Neuronal stem cell (in vitro differentiated cells): ENCODE results near the gene BCL11B.

Experiments
- DNase-seq: peaks from one replicate; pipeline ENCODE4 v3.0.0-alpha.2; 2013; ENCODE audit warnings: low spot score
- H2AFZ ChIP-seq: one replicate; pipeline ENCODE4 v1.6.1; 2013; ENCODE audit warnings: mild to moderate bottlenecking, low read length, inconsistent platforms
- H2AK5ac ChIP-seq: 2 replicates; pipeline ENCODE4 v1.6.1; 2013; ENCODE audit warnings: low read depth, mild to moderate bottlenecking, inconsistent platforms, low read length, moderate library complexity, mixed read lengths
- H2BK120ac ChIP-seq: 2 replicates; pipeline ENCODE4 v1.6.1; 2013; ENCODE audit warnings: low read depth, mild to moderate bottlenecking, inconsistent platforms, low read length, moderate library complexity, mixed read lengths
- H2BK12ac ChIP-seq: one replicate; pipeline ENCODE4 v1.6.1; 2013; ENCODE audit warnings: low read length, inconsistent platforms
- H2BK15ac ChIP-seq: 2 replicates; pipeline ENCODE4 v1.6.1; 2013; ENCODE audit warnings: mild to moderate bottlenecking, low read length, inconsistent platforms, mixed read lengths
- H2BK5ac ChIP-seq: one replicate; pipeline ENCODE4 v1.6.1; 2013; ENCODE audit warnings: inconsistent platforms, mild to moderate bottlenecking, low read length, moderate library complexity
- H3K14ac ChIP-seq: one replicate; pipeline ENCODE4 v1.6.1; 2013; ENCODE audit warnings: low read length, inconsistent platforms
- H3K18ac ChIP-seq: 2 replicates; pipeline ENCODE4 v1.6.1; 2013; ENCODE audit warnings: low read length, inconsistent platforms
- H3K23ac ChIP-seq: 2 replicates; pipeline ENCODE4 v1.6.1; 2013; ENCODE audit warnings: low read depth, mild to moderate bottlenecking, mixed read lengths, low read length, inconsistent platforms; ENCODE audit not compliant: poor library complexity
- H3K27ac ChIP-seq: replicated peaks from 3 replicates; pipeline ENCODE4 v1.5.1; 2013; ENCODE audit warnings: low read length, inconsistent platforms
- H3K27me3 ChIP-seq, 3 experiments: 2 replicates each; pipeline ENCODE4 v1.6.1; 2013; ENCODE audit warnings: low read length in 3 of 3, mild to moderate bottlenecking in 2 of 3, inconsistent platforms in 1 of 3, low read depth in 1 of 3, mixed read lengths in 1 of 3, moderate library complexity in 1 of 3; ENCODE audit not compliant: control insufficient read depth in 3 of 3, insufficient read depth in 3 of 3
- H3K36me3 ChIP-seq, 2 donors: replicated peaks in 1 of 2; 2 replicates each; pipeline ENCODE4 v1.6.1; 2013; ENCODE audit warnings: low read length in 2 of 2; ENCODE audit not compliant: control insufficient read depth in 2 of 2, insufficient read depth in 2 of 2
- H3K4ac ChIP-seq: 2 replicates; pipeline ENCODE4 v1.6.1; 2013; ENCODE audit warnings: inconsistent platforms, mild to moderate bottlenecking, low read length, moderate library complexity
- H3K4me1 ChIP-seq, 2 donors: 1 replicate in 1 of 2; 2 replicates in 1 of 2; pipeline ENCODE4 v1.6.1; 2013; ENCODE audit warnings: low read length in 2 of 2, low read depth in 1 of 2; ENCODE audit not compliant: control insufficient read depth in 2 of 2, insufficient read depth in 1 of 2
- H3K4me2 ChIP-seq: one replicate; pipeline ENCODE4 v1.6.1; 2013; ENCODE audit warnings: mild to moderate bottlenecking, low read length, inconsistent platforms; ENCODE audit not compliant: insufficient read depth, poor library complexity, severe bottlenecking
- H3K4me3 ChIP-seq, 2 donors: 2 replicates each; pipeline ENCODE4 v1.5.1; 2013; ENCODE audit warnings: low read length in 2 of 2, mild to moderate bottlenecking in 2 of 2, inconsistent platforms in 1 of 2, moderate library complexity in 1 of 2
- H3K79me1 ChIP-seq: one replicate; pipeline ENCODE4 v1.6.1; 2013; ENCODE audit warnings: low read depth, mild to moderate bottlenecking, inconsistent platforms, low read length, moderate library complexity
- H3K9ac ChIP-seq: one replicate; pipeline ENCODE4 v1.6.1; 2013; ENCODE audit warnings: mild to moderate bottlenecking, low read depth, low read length, inconsistent platforms; ENCODE audit not compliant: poor library complexity
- H3K9me3 ChIP-seq, 2 donors: replicated peaks in 1 of 2; 2 replicates each; pipeline versions ENCODE3 to v1.6.1; 2013; ENCODE audit warnings: low read length in 2 of 2, mild to moderate bottlenecking in 2 of 2, inconsistent platforms in 1 of 2, low read depth in 1 of 2, mixed read lengths in 1 of 2, moderate library complexity in 1 of 2; ENCODE audit not compliant: control insufficient read depth in 2 of 2, insufficient read depth in 1 of 2
- H4K8ac ChIP-seq: one replicate; pipeline ENCODE4 v1.6.1; 2013; ENCODE audit warnings: low read depth, mild to moderate bottlenecking, inconsistent platforms, low read length, moderate library complexity
- H4K91ac ChIP-seq: one replicate; pipeline ENCODE4 v1.6.1; 2013; ENCODE audit warnings: low read length, low read depth, mild to moderate bottlenecking, inconsistent platforms; ENCODE audit not compliant: poor library complexity
- WGBS, 2 donors: extraction: QIAGEN DNeasy Blood & Tissue Kit; methylation state at CpG; one replicate each; pipeline ENCODE4 v1.1.7; 2013; ENCODE audit warnings: missing lambda C conversion rate in 2 of 2, mixed read lengths in 1 of 2; ENCODE audit not compliant: insufficient read length in 2 of 2, insufficient replicate concordance in 1 of 2; ENCODE audit errors: extremely low coverage in 2 of 2; 5-methylcytosine and 5-hydroxymethylcytosine counted together

Gene BCL11B

GRCh38 chr14:99212646-99213045 is 59.4 kb downstream of the BCL11B start:
- Histone ChIP-seq H4K91ac (no peak overlapping the region), H2BK5ac (no peak overlapping the region), H2BK15ac (no peak overlapping the region), H3K9me3 (peaks cover 0 to 2% of the 10 kb centered on the region in 2 donors), H3K14ac (no peak overlapping the region), H3K36me3 (peaks cover 0 to 1% of the 10 kb centered on the region in 2 donors), H3K9ac (no peak overlapping the region), H2BK12ac (no peak overlapping the region), H2BK120ac (no peak overlapping the region), H4K8ac (no peak overlapping the region), H3K79me1 (no peaks in the 10 kb centered on the region), H3K18ac (no peak overlapping the region), H3K27ac (no peak overlapping the region), H2AFZ (no peak overlapping the region), H3K4ac (no peak overlapping the region), H3K4me1 (no peaks in the 10 kb centered on the region), H3K27me3 (peaks cover 0 to 4% (median 0%) of the 10 kb centered on the region in 3 experiments), H3K4me2 (no peak overlapping the region), H3K4me3 (no peak overlapping the region), H2AK5ac (no peak overlapping the region), H3K23ac (no peak overlapping the region)
- no peak for DNase-seq
- no CpG with 5 or more reads among the region's 3 CpGs for WGBS, 2 donors

GRCh38 chr14:99212199-99212598 is 59.8 kb downstream of the BCL11B start:
- no CpG with 5 or more reads among the region's 7 CpGs for WGBS, 2 donors
- Histone ChIP-seq H2BK15ac (no peak overlapping the region), H2BK120ac (no peak overlapping the region), H3K23ac (no peak overlapping the region), H3K4me1 (no peaks in the 10 kb centered on the region), H3K4ac (no peak overlapping the region), H3K18ac (no peak overlapping the region), H3K9ac (no peak overlapping the region), H3K4me2 (no peak overlapping the region), H3K14ac (no peak overlapping the region), H3K27ac (no peak overlapping the region), H3K36me3 (peaks cover 0 to 1% of the 10 kb centered on the region in 2 donors), H2BK12ac (no peak overlapping the region), H3K4me3 (no peak overlapping the region), H4K8ac (no peak overlapping the region), H4K91ac (no peak overlapping the region), H3K9me3 (peaks cover 0 to 2% of the 10 kb centered on the region in 2 donors), H2BK5ac (no peak overlapping the region), H2AK5ac (no peak overlapping the region), H2AFZ (no peak overlapping the region), H3K79me1 (no peaks in the 10 kb centered on the region), H3K27me3 (peaks cover 0 to 4% (median 0%) of the 10 kb centered on the region in 3 experiments)
- DNase-seq: no peak

- H3K4ac ChIP-seq: no peak overlapping the region
- H3K4me1 ChIP-seq: no peaks in the 10 kb centered on the region
- H3K23ac ChIP-seq: no peak overlapping the region
- peaks cover 0 to 4% (median 0%) of the 10 kb centered on the region in 3 experiments for H3K27me3 ChIP-seq
- H4K91ac ChIP-seq: no peak overlapping the region
- no peak overlapping the region for H3K18ac ChIP-seq
- H2AK5ac ChIP-seq: peak overlapping the region; percentile 9
- no peaks in the 10 kb centered on the region for H3K79me1 ChIP-seq
- no CpG with 5 or more reads among the region's 9 CpGs for WGBS, 2 donors
- H2BK5ac ChIP-seq: no peak overlapping the region
- H2BK15ac ChIP-seq: no peak overlapping the region
- no peak overlapping the region for H2AFZ ChIP-seq
- H3K4me3 ChIP-seq: peak overlapping the region in 1 of 2 donors; percentile 49
- no peak overlapping the region for H3K27ac ChIP-seq
- peak overlapping the region; percentile 73 for H3K9ac ChIP-seq
- no peak overlapping the region for H2BK120ac ChIP-seq
- H3K14ac ChIP-seq: no peak overlapping the region
- no peak overlapping the region for H2BK12ac ChIP-seq
- no peak overlapping the region for H4K8ac ChIP-seq
- H3K4me2 ChIP-seq: no peak overlapping the region
- peaks cover 0 to 1% of the 10 kb centered on the region in 2 donors for H3K36me3 ChIP-seq
- H3K9me3 ChIP-seq: peaks cover 0 to 2% of the 10 kb centered on the region in 2 donors
- DNase-seq: no peak
Measured at GRCh38 chr14:99211410-99211809, 60.6 kb downstream of the BCL11B start.

DNA sequence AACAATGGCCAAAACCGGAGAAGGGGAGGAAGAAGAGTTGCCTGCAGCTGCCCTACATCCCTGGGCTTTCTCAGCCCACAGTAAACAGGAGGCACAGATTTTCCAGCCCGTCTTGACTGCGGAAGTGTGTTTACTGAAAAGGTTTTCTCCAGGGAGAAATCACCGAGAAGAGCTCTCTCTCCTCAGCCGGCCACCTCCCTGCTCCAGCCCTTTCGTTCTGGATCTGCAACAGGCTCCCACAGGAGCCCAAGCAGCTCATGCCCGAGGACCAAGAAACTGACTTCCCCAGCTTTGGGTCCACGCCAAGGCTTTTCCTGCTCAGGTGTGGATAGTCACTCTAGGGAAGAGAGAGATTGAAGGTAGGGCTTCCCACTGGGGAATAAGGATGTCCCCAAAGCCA is 61.7 kb downstream of the BCL11B start:
- no peaks in the 10 kb centered on the region for H3K79me1 ChIP-seq
- no CpG with 5 or more reads among the region's 8 CpGs for WGBS, 2 donors
- H3K9ac ChIP-seq: no peak overlapping the region
- peaks cover 0 to 1% of the 10 kb centered on the region in 2 donors for H3K36me3 ChIP-seq
- no peak overlapping the region for H2BK12ac ChIP-seq
- H3K4me2 ChIP-seq: no peak overlapping the region
- DNase-seq: no peak
- no peak overlapping the region for H3K14ac ChIP-seq
- H3K4me1 ChIP-seq: no peaks in the 10 kb centered on the region
- H3K23ac ChIP-seq: no peak overlapping the region
- H3K27me3 ChIP-seq: peaks cover 0 to 4% (median 0%) of the 10 kb centered on the region in 3 experiments
- H2AK5ac ChIP-seq: no peak overlapping the region
- no peak overlapping the region for H3K4me3 ChIP-seq
- peak overlapping the region; percentile 40 for H2AFZ ChIP-seq
- no peak overlapping the region for H3K27ac ChIP-seq
- H2BK120ac ChIP-seq: no peak overlapping the region
- peaks cover 0 to 2% of the 10 kb centered on the region in 2 donors for H3K9me3 ChIP-seq
- H3K18ac ChIP-seq: no peak overlapping the region
- no peak overlapping the region for H4K8ac ChIP-seq
- no peak overlapping the region for H4K91ac ChIP-seq
- H2BK15ac ChIP-seq: no peak overlapping the region
- H2BK5ac ChIP-seq: no peak overlapping the region
- no peak overlapping the region for H3K4ac ChIP-seq
